ENCODE measurements around the gene SLC47A2. TPM values are rescaled to one million over a fixed set of nuclear protein-coding genes. Genes with fewer than 3 reads are reported as not detected.

Gene SLC47A2
- total RNA-seq, 1 experiment from 2014 or later: 38.9 TPM

DNA sequence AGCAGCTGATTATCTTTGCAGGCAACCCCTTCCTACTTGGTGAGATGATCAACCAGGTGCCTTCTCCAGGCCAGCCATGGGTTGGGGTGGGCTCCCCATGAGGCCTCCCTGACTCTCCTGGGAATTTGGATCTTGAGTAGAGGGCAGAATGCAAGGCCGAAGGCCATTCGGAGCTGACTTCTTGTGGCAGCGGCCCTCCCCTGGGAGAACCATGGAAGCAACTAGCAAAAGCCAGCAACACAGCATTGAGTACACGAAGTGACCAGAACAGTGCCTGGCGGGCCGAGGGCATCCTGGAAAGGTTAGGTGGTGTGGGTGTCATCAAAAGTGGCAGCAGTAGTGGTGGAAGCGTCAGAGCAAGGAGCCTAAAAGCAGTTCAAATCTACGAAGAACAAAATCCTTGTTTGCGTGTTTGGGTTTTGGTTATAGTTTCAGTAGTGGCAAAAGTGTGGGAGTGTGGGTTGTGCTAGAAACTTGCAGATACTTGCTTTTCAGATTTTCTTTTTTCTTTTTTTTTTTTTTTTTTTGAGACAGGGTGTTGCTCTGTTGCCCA is 33.7 kb upstream of the SLC47A2 start:
- no TSS peak for BruUV-seq (replicated peaks)
- H3F3A ChIP-seq (ENCODE audit: insufficient read depth, low read depth): peaks cover 80% of the 10 kb centered on the region
- H4K20me1 ChIP-seq (ENCODE audit: insufficient read depth): no peaks in the 10 kb centered on the region
- H3K79me2 ChIP-seq (ENCODE audit: low read depth): peaks cover 27% of the 10 kb centered on the region
- H3K36me3 ChIP-seq (ENCODE audit: low read depth): no peaks in the 10 kb centered on the region; the same call in 1 of the 2 replicates
- CTCF ChIA-PET: no interaction called here
- intact Hi-C loops (cut with micrococcal nuclease; ENCODE audit: unreplicated experiment): loop anchor here (5.0 kb wide), 1 partner anchor 388 kb away; the partner anchor contains the start of gene B9D1
- H3K4me2 ChIP-seq: peak overlapping the region; percentile 95
- TF ChIP-seq CTCF (conservative IDR thresholded peaks at IDR 0.05) (no peak), EZH2 (IDR thresholded peaks at IDR 0.05; ENCODE audit: low read depth) (no peak)
- H3K27ac ChIP-seq: peak overlapping the region; percentile 100
- H3K4me3 ChIP-seq: no peak overlapping the region
- H3K27me3 ChIP-seq (ENCODE audit: insufficient read depth, low read depth): no peaks in the 10 kb centered on the region
- no peak for DNase-seq
- no peaks in the 10 kb centered on the region for H3K9me3 ChIP-seq (ENCODE audit: insufficient read depth, low read depth)
- no peak overlapping the region for H2AFZ ChIP-seq
- peaks cover 92% of the 10 kb centered on the region for H3K4me1 ChIP-seq (replicated peaks; ENCODE audit: insufficient read depth)
- H3K9me2 ChIP-seq (ENCODE audit: insufficient read depth): no peaks in the 10 kb centered on the region
- POLR2A ChIA-PET (ENCODE audit: unreplicated experiment): no interaction called here

DNA sequence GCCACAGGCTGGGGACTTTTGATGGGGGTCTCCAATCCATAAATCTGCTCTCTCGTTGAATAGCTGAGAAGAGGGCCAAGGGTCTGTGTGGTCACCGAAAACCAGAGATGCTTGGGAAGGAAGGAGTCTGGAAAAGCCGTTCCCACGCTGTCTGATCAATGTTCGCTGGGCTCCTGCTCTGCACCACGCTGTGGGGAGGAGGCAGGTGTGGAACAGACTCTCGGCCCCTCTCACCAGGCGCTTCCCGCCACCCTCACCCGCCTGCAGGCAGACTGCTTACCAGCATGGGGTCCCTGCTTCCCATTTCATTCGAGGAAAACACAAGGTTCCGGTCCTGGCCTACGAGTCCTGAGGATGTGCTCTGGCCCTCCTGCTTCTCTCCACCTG is 32.4 kb upstream of the SLC47A2 start:
- no peaks in the 10 kb centered on the region for H3K9me2 ChIP-seq (ENCODE audit: insufficient read depth)
- H3K4me3 ChIP-seq: peak overlapping the region; percentile 76
- TF ChIP-seq EZH2 (IDR thresholded peaks at IDR 0.05; ENCODE audit: low read depth): no peak
- TF ChIP-seq CTCF (conservative IDR thresholded peaks at IDR 0.05): no peak
- H3K4me1 ChIP-seq (replicated peaks; ENCODE audit: insufficient read depth): peaks cover 80% of the 10 kb centered on the region
- intact Hi-C loops (cut with micrococcal nuclease; ENCODE audit: unreplicated experiment): loop anchor here (1.0 kb wide), 1 partner anchor 20 kb away; no protein-coding TSS in a partner anchor
- ChIA-PET POLR2A (ENCODE audit: unreplicated experiment) (interaction anchor here (0.6 to 1.2 kb wide), 6 partner anchors 21 to 371 kb away, joined by 3 to 11 read pairs (median 8); partner anchors contain the start of gene ALDH3A2), CTCF (interaction anchor here (0.9 to 1.3 kb wide), 3 partner anchors 14 to 100 kb away, joined by 3 to 4 read pairs (median 3); partner anchors contain the start of gene ALDH3A2)
- no peaks in the 10 kb centered on the region; the same call in 1 of the 2 replicates for H3K36me3 ChIP-seq (ENCODE audit: low read depth)
- H3K27ac ChIP-seq: peak overlapping the region; percentile 100
- H4K20me1 ChIP-seq (ENCODE audit: insufficient read depth): no peaks in the 10 kb centered on the region
- H3K27me3 ChIP-seq (ENCODE audit: insufficient read depth, low read depth): no peaks in the 10 kb centered on the region
- no peak overlapping the region for H2AFZ ChIP-seq
- peaks cover 27% of the 10 kb centered on the region for H3K79me2 ChIP-seq (ENCODE audit: low read depth)
- H3K4me2 ChIP-seq: peak overlapping the region; percentile 95
- peaks cover 81% of the 10 kb centered on the region for H3F3A ChIP-seq (ENCODE audit: insufficient read depth, low read depth)
- TSS peak; percentile 20 for BruUV-seq (replicated peaks)
- no peaks in the 10 kb centered on the region for H3K9me3 ChIP-seq (ENCODE audit: insufficient read depth, low read depth)
- DNase-seq: no peak

DNA sequence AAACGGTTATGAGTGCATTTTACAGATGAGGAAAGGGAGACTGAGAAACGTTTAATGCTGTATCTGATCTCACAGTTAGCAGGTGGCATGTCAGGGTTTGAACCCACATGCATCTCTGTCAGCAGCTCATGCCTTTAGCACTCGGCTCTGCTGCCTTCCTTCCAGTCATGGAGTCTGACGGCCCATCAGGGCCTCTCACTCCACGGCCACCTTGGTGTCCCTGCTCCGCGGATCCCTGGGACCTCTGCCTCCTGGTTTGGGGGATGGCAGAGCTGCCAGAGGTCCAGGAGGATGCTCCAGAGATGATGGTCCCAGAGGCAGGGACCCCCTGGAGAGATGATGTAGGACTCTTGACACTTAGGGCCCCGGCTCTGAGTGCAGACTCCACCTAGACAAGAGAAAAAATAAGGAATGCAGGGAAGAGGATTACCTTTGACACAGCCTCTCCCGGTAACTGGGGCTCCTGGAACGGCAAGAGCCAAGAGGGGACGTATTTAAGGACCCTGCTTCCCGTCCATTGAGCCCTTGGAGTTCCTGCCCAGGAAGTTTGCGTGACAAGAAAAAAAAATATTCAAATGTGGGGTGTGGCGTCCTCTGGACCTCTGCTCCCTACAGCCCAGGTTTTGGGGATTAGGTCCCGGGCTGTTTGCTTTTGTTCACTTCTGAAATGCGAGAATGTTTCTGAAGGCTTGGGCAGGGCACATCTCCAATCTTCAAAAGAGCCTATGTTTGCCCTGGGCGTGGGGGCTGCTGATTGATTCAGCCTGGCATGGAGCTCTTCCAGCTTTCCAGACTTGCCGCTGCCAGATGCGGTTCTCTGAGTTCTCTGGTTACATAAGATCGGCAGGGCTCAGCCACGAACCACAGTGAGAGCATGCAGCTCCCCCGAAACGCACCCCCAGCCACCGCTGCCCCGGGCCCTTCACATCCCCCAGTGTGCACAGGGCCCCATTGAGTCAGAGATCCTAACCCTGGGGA is 31.7 kb upstream of the SLC47A2 start, which contains the start of gene ALDH3A1:
Gene ALDH3A1 (minus strand): TSS at position 470 of the 978 bp plus-strand sequence. CDS start 3,169 bp downstream, outside the sequence.
- intact Hi-C loops (cut with micrococcal nuclease; ENCODE audit: unreplicated experiment): loop anchor here (1.0 kb wide), 1 partner anchor 20 kb away; no protein-coding TSS in a partner anchor
- peak within 1 kb of the TSS; percentile 100 for H3K27ac ChIP-seq
- H3K27me3 ChIP-seq (ENCODE audit: insufficient read depth, low read depth): no peaks in the 10 kb centered on the region

More for the DNA sequence above, 31.7 kb upstream of the SLC47A2 start, which contains the start of gene ALDH3A1:
- H2AFZ ChIP-seq: peak within 1 kb of the TSS; percentile 59; the same call in 1 of the 2 replicates
- peaks cover 74% of the 10 kb centered on the region for H3F3A ChIP-seq (ENCODE audit: insufficient read depth, low read depth)
- no peaks in the 10 kb centered on the region; the same call in 1 of the 2 replicates for H3K36me3 ChIP-seq (ENCODE audit: low read depth)
- H3K9me3 ChIP-seq (ENCODE audit: insufficient read depth, low read depth): no peaks in the 10 kb centered on the region
- TF ChIP-seq CTCF (conservative IDR thresholded peaks at IDR 0.05) (no peak), EZH2 (IDR thresholded peaks at IDR 0.05; ENCODE audit: low read depth) (no peak)
- peak within 1 kb of the TSS; percentile 95 for H3K4me2 ChIP-seq
- peaks cover 73% of the 10 kb centered on the region for H3K4me1 ChIP-seq (replicated peaks; ENCODE audit: insufficient read depth)
- DNase-seq: peak; percentile 89 to 92
- BruUV-seq (replicated peaks): TSS peak; percentile 70
- no peaks in the 10 kb centered on the region for H3K9me2 ChIP-seq (ENCODE audit: insufficient read depth)
- POLR2A ChIA-PET (ENCODE audit: unreplicated experiment): interaction anchor here (0.5 to 1.2 kb wide), 8 partner anchors 20 to 1386 kb away, joined by 3 to 11 read pairs (median 7); partner anchors contain the start of gene ALDH3A2
- H3K79me2 ChIP-seq (ENCODE audit: low read depth): peaks cover 27% of the 10 kb centered on the region
- CTCF ChIA-PET: interaction anchor here (0.9 to 1.3 kb wide), 3 partner anchors 15 to 100 kb away, joined by 3 to 4 read pairs (median 3); partner anchors contain the start of gene ALDH3A2
- H4K20me1 ChIP-seq (ENCODE audit: insufficient read depth): no peaks in the 10 kb centered on the region
- peak within 1 kb of the TSS; percentile 76 for H3K4me3 ChIP-seq
